Spinal cord (tissue), 10 donors: ENCODE data around the gene ABCC6. TPM values are rescaled to one million over a fixed set of nuclear protein-coding genes. Genes with fewer than 3 reads are reported as not detected.

Source experiments
- DNase-seq, 6 donors: peaks; one replicate each; pipeline versions ENCODE4 v3.0.0 to v3.0.0-alpha.2; 2013 to 2015; ENCODE audit warnings: low spot score in 6 of 6, low read depth in 4 of 6
- H3K27ac ChIP-seq: one replicate; pipeline ENCODE4 v1.5.1; 2013; ENCODE audit warnings: low read depth, low read length, control low read depth
- H3K27me3 ChIP-seq: one replicate; pipeline ENCODE4 v1.6.1; 2013; ENCODE audit warnings: low read length; ENCODE audit not compliant: control insufficient read depth, insufficient read depth
- H3K36me3 ChIP-seq: one replicate; pipeline ENCODE4 v1.6.1; 2013; ENCODE audit warnings: low read length; ENCODE audit not compliant: control insufficient read depth, insufficient read depth
- H3K4me1 ChIP-seq: one replicate; pipeline ENCODE4 v1.6.1; 2013; ENCODE audit warnings: low read length; ENCODE audit not compliant: control insufficient read depth, insufficient read depth
- H3K4me3 ChIP-seq: one replicate; pipeline ENCODE4 v1.5.1; 2013; ENCODE audit warnings: low read depth, low read length, control low read depth
- H3K9me3 ChIP-seq: one replicate; pipeline ENCODE4 v1.6.1; 2013; ENCODE audit warnings: low read length; ENCODE audit not compliant: control insufficient read depth, insufficient read depth
- WGBS: methylation state at CpG from one replicate; pipeline ENCODE4 v1.1.5; 2013; ENCODE audit warnings: missing lambda C conversion rate; ENCODE audit not compliant: insufficient coverage; 5-methylcytosine and 5-hydroxymethylcytosine counted together
- polyA plus RNA-seq, 2 donors: library from polyadenylated mRNA; unstranded; fragments of 120-200 nt; gene quantifications; one replicate each; pipeline ENCODE4 v1.2.1, GENCODE V29; 2013; ENCODE audit not compliant: insufficient read length in 2 of 2
- total RNA-seq, 2 donors: library from RNA; depleted of rRNA in 1 of 2; stranded (reverse); fragments of 120-200 nt in 1 of 2; fragments of >200 nt in 1 of 2; gene quantifications; one replicate each; pipeline versions ENCODE4 v1.2.3 to v1.2.4, GENCODE V29; 2013 to 2014
- donor health status: healthy.

Gene ABCC6
- total and polyA plus RNA-seq, 4 donors: 0.69 to 3.4 (median 1.7) TPM

DNA sequence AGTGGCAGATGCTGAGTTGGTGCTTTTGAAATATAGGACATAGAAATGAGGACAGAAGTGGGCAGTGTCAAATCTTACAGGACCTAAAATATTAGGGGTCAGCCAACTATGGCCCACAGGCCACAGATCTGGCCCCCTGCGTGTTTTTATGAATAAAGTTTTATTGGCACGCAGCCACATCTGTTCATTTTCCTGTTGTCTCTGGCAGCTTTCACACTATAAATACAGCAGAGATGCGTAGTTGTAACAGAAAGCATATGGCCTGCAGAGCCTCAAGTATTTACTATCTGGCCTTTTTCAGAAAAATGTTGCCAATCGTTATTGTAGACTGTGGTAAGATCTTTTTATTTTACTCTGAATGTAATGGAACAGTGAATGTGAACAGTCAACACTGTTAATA is 82.8 kb downstream of the ABCC6 start:
- 89% methylated on average over 2 of the region's 4 CpGs for WGBS
- Histone ChIP-seq H3K27ac (no peak overlapping the region), H3K36me3 (peaks cover 57% of the 10 kb centered on the region), H3K27me3 (no peaks in the 10 kb centered on the region), H3K4me1 (no peaks in the 10 kb centered on the region), H3K9me3 (no peaks in the 10 kb centered on the region), H3K4me3 (no peak overlapping the region)
- no peak for DNase-seq

DNA sequence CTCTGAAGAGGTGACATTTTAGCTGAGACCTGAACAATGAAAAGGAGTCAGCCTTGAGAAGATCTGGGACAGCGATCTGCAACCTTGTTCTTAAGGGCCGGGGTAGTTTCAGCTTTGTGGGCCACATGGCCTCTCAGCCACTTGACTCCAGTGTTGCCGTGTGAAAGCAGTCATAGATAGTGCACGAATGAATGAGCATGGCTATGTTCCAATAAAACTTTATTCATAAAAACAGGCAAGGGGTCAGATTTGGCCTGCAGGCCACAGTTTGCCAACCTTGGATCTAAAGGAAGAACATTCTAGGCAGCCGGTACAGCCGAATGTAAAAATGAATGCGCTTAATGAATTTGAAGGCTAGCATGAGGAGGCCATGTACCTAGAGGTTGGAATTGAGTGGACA is 83.5 kb downstream of the ABCC6 start:
- Histone ChIP-seq H3K4me3 (no peak overlapping the region), H3K36me3 (peaks cover 55% of the 10 kb centered on the region), H3K27ac (no peak overlapping the region), H3K4me1 (no peaks in the 10 kb centered on the region), H3K9me3 (no peaks in the 10 kb centered on the region), H3K27me3 (no peaks in the 10 kb centered on the region)
- WGBS: 97% methylated on average over 5 of the region's 7 CpGs
- no peak for DNase-seq

DNA sequence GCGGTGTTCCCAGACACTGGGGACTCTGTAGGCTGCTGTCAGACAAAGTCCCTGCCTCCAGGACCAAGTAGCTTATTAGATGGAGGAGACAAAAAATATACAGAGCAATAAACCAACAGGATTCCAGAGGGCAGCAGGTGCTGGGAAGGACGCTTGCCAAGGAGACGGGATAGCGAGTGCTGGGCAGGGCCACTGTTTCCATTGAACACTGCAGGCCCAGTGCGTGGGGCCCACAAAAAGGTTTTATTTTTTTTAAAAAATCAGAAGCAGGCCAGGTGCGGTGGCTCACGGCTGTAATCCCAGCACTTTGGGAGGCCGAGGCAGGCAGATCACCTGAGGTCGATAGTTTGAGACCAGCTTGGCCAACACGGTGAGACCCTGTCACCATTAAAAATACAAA is 84.2 kb downstream of the ABCC6 start:
- Histone ChIP-seq H3K27ac (no peak overlapping the region), H3K4me3 (no peak overlapping the region), H3K4me1 (no peaks in the 10 kb centered on the region), H3K36me3 (peaks cover 59% of the 10 kb centered on the region), H3K27me3 (no peaks in the 10 kb centered on the region), H3K9me3 (no peaks in the 10 kb centered on the region)
- DNase-seq: peak in 1 of 6 donors; percentile 18
- 87% methylated on average over 6 of the region's 10 CpGs for WGBS

DNA sequence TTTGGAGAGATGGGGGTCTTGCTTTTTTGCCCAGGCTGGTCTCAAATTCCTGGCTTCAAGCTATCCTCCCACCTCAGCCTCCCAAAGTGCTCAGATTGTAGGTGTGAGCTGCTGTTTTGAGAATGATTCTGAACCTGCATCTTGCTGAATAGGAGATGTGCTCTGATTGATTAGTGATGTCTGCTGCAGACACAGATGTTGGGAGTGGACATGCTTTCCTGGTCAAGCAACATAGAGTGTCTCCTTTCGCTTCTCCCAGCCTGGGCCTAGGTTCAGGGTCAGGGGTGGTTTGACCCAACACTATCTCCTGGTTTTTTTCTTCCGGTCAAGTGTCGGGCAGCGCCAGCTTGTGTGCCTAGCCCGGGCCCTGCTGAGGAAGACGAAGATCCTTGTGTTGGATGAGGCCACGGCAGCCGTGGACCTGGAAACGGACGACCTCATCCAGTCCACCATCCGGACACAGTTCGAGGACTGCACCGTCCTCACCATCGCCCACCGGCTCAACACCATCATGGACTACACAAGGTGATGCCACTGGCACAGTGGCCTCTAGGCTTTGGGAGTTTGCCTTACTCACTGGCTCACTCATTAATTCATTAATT is 85.2 kb downstream of the ABCC6 start:
- Histone ChIP-seq H3K4me3 (no peak overlapping the region), H3K27ac (no peak overlapping the region), H3K27me3 (no peaks in the 10 kb centered on the region), H3K9me3 (no peaks in the 10 kb centered on the region), H3K36me3 (peaks cover 66% of the 10 kb centered on the region), H3K4me1 (no peaks in the 10 kb centered on the region)
- no peak for DNase-seq
- 97% methylated on average over 15 of the region's 15 CpGs for WGBS

DNA sequence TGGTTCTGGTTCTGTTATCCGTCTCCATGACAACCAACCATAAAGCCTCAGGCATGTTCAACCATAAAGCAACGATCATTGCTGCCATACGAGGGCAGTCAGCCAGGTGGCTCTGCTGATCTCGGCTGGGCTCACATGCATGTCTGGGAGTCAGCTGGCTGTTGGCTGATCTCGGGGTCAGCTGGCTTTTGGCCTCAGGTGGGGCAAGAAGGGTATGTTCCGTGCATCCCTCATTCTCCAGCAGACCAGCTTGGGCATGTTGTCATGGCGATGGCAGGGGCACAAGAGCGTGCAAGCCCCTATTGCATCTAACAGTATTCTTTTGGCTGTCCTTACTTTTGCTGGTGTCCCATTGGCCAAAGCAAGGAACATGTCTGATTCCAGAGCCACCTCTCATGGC is 86.2 kb downstream of the ABCC6 start:
- H3K36me3 ChIP-seq: peaks cover 71% of the 10 kb centered on the region
- WGBS: 55% methylated on average over 6 of the region's 8 CpGs
- no peaks in the 10 kb centered on the region for H3K4me1 ChIP-seq
- no peaks in the 10 kb centered on the region for H3K9me3 ChIP-seq
- peak in 1 of 6 donors; percentile 9 for DNase-seq
- no peaks in the 10 kb centered on the region for H3K27me3 ChIP-seq
- no peak overlapping the region for H3K4me3 ChIP-seq
- no peak overlapping the region for H3K27ac ChIP-seq

DNA sequence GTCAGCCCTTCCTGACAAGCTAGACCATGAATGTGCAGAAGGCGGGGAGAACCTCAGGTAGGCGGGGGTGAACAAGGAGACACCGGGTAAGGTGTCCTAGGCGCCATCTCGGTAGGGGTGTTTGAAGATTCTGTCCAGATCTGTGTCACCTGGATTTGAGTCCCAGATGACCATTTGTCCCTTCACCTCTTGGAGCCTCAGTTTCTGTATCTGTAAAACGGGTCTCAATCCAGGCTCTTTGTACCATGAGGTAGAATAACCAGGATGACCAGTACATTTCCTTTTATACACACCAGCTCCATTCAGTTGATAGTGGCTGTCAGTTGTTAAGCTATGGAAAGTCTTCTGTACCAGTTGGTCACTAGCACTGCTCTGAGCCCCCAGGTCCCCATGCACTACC is 86.7 kb downstream of the ABCC6 start:
- H3K36me3 ChIP-seq: peaks cover 71% of the 10 kb centered on the region
- 98% methylated on average over 5 of the region's 6 CpGs for WGBS

DNA sequence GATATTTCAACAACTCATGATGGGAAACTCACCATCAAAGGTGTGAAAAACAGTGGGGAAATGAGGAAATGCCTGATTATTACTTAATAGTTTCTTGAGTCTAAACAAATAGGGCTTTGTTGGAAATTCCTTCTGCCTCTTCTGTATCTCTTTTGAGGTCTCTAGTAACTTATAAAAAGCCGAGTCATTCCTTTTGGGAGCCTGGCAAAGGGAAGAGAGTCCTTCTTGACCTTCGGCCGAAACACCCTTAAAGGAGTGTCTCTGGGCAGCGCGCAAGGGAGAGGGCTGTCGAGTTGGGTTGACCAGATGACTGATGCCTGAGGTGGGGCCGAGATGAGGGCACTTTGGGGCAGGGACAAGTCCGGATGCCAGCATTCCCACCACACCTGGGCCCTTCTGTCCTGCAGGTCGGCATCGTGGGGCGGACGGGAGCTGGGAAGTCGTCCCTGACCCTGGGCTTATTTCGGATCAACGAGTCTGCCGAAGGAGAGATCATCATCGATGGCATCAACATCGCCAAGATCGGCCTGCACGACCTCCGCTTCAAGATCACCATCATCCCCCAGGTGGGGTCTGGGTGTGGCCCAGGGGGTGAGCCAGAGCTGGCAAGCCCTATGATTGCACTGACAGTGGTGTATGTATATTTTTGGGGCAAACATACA is 89.2 kb downstream of the ABCC6 start:
- peaks cover 61% of the 10 kb centered on the region for H3K36me3 ChIP-seq
- no peaks in the 10 kb centered on the region for H3K27me3 ChIP-seq
- WGBS: 93% methylated on average over 6 of the region's 21 CpGs
- H3K4me3 ChIP-seq: no peak overlapping the region
- H3K4me1 ChIP-seq: no peaks in the 10 kb centered on the region
- no peaks in the 10 kb centered on the region for H3K9me3 ChIP-seq
- H3K27ac ChIP-seq: no peak overlapping the region
- DNase-seq: no peak

More for the DNA sequence above, 86.7 kb downstream of the ABCC6 start:
- no peaks in the 10 kb centered on the region for H3K9me3 ChIP-seq
- H3K27me3 ChIP-seq: no peaks in the 10 kb centered on the region
- H3K4me1 ChIP-seq: no peaks in the 10 kb centered on the region
- no peak overlapping the region for H3K4me3 ChIP-seq
- DNase-seq: no peak
- H3K27ac ChIP-seq: no peak overlapping the region

DNA sequence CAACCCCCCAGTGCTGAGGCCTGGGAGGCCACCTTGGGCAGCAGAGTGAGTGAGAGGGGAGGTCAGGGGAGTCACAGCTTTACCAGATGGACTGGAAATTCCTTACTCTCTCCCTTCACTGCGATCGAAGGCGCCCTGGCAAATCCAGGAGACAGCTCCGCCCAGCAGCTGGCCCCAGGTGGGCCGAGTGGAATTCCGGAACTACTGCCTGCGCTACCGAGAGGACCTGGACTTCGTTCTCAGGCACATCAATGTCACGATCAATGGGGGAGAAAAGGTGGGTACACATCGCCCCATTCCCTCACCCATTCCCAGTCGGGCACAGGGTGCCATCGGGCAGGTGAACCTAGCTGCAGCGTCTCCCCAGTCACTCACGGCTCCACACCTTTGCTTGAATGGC is 91.6 kb downstream of the ABCC6 start:
- Histone ChIP-seq H3K27me3 (no peaks in the 10 kb centered on the region), H3K36me3 (peaks cover 45% of the 10 kb centered on the region), H3K4me1 (no peaks in the 10 kb centered on the region), H3K9me3 (no peaks in the 10 kb centered on the region), H3K4me3 (no peak overlapping the region), H3K27ac (no peak overlapping the region)
- DNase-seq: no peak
- WGBS: 97% methylated on average over 10 of the region's 15 CpGs

DNA sequence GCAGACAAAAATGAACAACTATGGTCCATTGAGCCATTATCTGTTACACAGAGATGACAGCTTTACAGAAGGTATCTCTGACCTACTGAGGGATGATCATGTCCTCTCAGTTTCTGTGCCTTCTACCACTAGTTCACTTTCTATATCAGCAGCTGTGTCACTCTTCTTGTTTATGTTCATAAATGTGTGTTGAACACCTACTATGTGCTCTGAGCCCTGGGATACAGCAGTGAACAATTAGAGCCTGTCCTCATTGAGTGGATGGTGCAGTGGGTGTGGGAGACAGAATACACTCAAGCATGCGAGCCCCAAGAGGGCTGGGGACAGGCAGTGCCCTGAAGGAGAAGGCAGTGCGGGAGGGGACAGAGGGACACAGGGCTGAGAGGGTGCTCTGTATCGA is 92.1 kb downstream of the ABCC6 start:
- H3K27ac ChIP-seq: no peak overlapping the region
- DNase-seq: no peak
- no peaks in the 10 kb centered on the region for H3K9me3 ChIP-seq
- WGBS: 89% methylated on average over 3 of the region's 3 CpGs
- no peaks in the 10 kb centered on the region for H3K4me1 ChIP-seq
- H3K4me3 ChIP-seq: no peak overlapping the region
- peaks cover 43% of the 10 kb centered on the region for H3K36me3 ChIP-seq
- no peaks in the 10 kb centered on the region for H3K27me3 ChIP-seq

DNA sequence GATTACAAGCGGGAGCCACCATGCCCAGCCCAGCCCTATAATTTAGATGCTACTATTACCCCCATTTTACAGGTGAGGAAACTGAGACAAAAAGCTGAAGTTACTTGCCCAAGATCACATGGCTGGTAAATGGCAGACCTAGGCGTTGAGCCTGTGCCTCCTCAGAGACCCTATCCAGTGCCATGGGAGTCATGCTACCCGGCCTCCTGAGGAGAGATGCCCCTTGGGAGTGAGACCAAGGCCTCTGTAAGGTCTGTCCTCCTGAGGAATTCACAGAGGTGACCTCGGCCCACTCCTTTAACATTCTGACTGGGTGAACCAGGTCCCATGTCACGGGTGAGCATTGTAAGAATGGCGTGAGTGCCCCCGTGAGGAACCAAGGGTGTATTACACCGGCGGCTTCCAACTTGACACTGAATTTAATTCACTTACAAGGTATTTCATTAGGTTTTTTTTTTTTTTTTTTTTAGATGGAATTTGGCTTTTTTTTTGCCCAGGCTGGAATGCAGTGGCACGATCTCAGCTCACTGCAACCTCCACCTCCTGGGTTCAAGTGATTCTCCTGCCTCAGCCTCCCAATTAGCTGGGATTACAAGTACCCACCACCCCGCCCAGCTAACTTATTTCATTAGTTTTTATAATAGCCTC is 95.7 kb downstream of the ABCC6 start:
- H3K9me3 ChIP-seq: peaks cover 6% of the 10 kb centered on the region
- peak in 4 of 6 donors; percentile 31 to 78 (median 60) for DNase-seq
- no peaks in the 10 kb centered on the region for H3K27me3 ChIP-seq
- WGBS: 51% methylated on average over 6 of the region's 11 CpGs
- no peak overlapping the region for H3K4me3 ChIP-seq
- H3K4me1 ChIP-seq: no peaks in the 10 kb centered on the region
- no peak overlapping the region for H3K27ac ChIP-seq
- peaks cover 47% of the 10 kb centered on the region for H3K36me3 ChIP-seq
